Stimulated activated CD8-positive, alpha-beta memory T cell treated with anti-CD3 and anti-CD28 coated beads, Interleukin-12 subunit alpha, Interleukin-12 subunit beta, amount 100 ng/mL, for 24 hours (primary cell): ENCODE data around the gene LDAH.

ENCODE experiments used
- DNase-seq: peaks from one replicate; pipeline ENCODE4 v3.0.0-alpha.2; 2020; ENCODE audit errors: extremely low read depth

Gene LDAH

DNA sequence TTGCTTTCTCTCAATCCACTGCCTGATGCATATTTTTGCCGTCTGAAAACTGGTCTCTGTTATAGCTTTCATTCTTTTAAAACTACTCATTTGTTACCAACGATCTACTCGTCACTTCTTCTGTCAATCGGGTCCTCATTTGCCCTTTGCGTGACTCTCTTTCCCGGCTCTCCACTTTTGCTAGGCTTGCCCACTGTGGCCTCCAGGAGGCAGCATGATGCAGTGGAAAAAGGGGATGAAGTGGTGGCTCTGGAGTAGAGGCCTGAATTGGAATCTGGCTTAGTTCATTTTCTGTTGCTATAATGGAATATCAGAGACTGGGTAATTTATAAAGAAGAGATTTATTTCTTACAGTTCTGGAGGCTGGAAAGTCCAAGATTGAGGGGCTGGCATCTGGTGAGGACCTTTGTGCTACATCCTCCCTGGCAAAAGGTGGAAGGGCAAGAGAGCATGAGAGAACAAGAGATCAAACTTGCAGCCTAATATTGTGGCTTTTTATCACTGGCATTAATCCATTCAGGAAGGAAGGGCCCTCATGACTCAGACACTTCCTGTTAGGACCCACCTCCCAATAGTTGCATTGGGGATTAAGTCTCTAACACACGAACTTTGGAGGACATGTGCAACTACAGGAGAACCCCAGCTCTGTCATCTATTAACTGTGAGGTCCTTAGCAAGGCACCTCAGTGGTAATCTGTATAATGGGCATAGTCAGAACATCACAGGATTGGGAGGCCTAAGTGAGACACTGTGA is 140.6 kb downstream of the LDAH start:
- no peak for DNase-seq

DNA sequence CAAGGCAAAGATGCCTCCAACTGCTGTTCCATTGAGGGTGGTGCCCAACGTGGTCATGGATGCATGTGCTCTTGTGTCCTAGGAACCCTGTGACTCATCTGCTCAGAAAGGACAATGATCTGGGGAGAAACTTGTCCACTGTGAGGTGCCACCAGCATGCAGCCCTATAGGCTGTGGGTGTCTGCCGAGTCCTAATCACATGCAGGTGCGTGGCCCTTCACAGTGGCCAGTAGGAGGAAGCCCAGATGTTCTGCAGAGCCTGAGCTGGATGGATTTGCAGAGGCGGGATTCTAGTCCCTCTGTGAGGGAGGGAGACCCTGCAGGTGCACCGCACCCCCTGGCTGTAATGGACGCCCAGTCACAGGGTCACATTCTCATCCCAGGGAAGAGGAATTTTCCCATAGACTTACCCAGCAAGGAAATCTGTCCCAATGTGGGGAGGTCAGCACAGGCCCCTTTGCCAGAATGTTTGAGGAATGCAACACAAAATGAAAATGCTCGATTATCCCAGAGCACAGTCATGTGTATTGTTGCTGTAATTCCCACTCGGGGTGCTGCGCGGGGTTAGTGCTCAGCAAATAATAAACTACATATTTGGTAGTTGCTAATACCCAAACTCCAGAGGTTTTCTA is 142.0 kb downstream of the LDAH start:
- DNase-seq: no peak

DNA sequence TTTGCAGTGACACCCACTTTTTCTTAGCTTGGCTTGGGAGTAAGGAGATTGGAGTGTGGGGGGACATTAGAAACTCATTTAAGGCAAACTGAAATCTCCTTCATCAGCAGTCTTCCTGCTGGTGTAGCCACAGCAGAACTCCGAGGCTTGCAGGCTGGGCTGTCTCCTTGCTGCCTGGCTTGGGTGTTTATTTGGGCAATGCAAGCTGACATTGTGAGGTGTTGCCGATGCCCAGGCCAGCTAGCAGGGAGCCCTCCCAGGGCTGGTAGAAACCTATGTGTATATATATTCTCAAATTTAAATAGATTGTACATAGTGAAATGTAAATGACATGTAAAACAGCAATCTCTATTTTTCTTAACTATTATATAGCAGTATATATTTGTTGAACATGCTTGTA is 144.1 kb downstream of the LDAH start:
- no peak for DNase-seq

DNA sequence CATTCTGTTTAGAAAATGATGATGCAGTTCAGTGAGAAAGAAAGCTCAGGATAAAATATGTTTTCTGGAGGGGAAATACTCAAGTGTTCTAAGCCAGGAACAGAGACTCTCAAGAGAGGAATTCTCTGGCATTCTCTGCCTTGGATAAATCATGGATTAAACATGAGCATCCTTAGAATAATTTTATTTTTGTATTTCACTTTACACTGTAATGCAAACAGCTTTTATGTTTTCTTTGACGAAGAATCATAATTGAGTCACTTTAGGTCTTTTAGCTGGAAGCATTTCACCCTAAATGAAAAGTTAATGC is 144.9 kb downstream of the LDAH start:
- no peak for DNase-seq

DNA sequence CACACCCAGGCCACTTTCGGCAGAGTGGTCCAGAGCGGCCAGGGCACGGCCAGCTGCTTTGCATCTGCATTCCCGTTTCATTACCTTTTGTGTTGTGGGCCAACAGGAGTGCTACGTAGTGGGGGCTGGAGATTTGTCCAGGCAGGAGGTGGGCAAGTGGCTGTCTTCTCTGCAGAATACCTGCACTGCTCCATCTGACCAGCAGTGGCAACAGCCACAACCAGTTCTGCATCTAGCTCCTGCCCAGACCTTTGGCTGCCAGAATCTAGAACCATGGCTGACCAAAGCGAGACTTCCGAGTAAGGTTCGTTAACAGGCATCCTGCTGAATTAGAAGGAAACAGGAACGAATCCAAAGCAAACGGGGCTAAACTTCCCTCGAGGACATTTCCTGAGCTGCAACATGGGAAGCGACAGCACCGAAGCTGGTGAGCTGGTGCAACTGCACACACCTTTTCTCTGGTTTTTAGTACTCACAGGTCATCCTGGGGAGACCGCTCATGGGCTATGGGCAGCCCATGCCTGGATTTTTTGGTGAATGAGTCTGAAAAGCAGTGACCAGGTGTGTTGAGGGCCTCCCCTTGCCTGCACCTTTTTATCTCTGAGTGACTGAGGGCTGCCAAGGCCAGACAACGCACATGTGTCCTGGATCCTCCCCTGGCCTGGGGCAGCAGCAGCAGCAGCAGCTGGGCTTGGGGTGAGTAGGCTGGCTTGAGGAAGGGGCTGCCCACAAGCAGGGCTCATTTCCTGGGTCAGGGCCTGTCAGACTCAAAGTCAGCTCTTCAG is 145.4 kb downstream of the LDAH start:
- DNase-seq: no peak

DNA sequence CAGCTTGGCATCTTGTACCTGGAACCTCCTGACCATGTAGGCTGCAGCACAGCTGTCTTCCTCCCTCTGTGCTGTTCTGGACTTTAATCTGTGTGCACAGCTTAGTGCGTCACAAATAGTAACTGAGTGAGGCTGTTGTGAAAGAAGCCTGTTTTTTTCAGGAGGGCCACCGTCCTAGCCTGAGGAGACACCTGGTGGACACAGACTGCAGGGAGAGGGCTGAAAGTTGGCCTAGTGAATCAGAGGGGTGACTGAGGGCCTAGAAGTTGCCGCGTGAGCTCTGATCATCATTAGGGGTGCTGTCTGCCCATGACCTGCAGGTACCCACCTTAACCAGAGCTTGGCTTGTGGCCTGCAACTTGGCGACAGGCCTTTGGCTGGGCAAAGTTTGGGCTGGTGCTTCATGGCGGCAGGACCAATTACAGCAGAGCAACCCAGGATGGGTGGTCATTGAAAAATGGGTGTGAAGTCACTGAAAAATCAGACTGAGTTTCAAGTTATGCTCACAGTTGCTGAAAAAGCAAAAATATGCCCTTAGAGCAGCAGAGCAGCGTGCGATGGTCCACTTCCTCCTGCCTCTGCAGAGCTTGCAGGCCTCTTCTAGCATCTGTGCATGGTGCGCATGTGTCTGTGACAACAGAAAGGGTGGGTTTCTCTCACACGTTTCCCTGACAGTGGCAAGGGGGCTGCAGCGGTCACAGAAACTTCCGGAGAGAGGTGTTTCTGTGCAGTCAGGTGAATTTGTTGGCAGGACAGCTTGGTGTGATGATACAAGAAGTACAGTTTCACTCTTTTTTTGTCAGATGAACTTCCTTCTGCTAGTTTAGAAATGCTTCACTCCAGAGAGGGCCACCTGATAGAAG is 146.3 kb downstream of the LDAH start:
- DNase-seq: no peak

DNA sequence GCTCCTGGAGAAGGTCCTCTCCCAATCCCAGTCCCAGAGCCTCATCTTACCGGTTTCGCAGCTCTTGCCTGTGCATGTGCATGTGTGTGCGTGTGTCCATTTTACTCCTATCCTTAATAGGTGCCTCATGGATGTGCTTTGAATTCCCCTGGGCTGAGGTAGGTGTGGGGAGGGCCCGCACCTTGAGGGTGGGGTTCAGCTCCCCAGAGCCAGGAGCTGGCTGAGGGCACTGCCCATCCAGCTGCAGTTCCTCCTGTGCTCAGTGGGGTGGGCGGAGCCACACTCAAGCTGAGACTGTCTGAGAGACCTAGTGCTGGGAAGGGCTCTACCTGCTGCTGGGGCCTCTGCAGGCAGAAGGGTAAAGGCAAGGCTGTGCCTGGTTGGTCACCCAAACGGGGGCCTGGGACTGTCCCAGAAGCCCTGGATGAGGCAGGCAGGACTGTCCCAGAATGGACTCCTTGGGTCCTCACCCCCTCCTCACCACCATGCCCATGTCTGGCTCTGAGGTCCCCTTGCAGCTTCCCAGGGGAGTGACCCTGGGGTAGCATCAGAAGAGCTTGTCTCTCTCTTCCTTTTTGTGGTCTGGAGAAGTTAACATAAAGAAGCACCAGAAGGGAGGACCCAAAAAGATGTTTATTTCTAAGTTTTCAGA is 147.1 kb downstream of the LDAH start:
- DNase-seq: no peak

DNA sequence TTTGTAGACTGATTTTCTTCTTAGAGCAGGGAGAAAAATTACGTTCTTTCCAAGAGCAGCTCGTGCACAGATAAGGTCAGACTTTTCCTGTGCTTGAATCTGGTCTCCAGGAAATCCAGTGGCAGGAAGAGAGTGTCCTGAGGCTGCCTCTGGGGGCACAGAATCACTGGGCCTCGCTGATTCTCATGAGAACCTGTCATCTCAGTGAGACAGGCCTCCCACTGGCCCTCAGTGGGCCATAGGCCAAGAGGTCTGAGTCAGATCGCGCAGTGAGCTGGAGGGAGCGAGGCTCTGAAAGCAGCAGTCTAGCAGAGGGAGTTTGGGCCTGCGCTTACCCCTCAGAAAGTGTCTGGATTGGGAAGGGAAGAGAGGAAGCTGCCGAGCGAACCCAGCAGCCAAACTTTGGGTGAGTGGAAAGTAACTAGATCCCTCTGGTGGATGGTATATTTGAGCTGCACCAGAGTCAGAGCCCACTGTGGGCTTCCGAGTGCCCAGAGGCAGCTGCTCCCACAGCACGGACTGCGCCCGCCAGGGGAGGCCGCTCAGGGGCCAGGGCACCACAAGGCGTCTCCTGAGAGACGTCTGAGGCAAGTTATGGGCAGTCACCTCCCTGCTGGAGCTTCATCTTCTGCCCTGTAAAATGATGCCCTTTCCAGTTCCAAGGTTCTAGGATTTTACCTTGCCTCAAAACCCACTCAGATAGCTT is 147.8 kb downstream of the LDAH start:
- DNase-seq: no peak

DNA sequence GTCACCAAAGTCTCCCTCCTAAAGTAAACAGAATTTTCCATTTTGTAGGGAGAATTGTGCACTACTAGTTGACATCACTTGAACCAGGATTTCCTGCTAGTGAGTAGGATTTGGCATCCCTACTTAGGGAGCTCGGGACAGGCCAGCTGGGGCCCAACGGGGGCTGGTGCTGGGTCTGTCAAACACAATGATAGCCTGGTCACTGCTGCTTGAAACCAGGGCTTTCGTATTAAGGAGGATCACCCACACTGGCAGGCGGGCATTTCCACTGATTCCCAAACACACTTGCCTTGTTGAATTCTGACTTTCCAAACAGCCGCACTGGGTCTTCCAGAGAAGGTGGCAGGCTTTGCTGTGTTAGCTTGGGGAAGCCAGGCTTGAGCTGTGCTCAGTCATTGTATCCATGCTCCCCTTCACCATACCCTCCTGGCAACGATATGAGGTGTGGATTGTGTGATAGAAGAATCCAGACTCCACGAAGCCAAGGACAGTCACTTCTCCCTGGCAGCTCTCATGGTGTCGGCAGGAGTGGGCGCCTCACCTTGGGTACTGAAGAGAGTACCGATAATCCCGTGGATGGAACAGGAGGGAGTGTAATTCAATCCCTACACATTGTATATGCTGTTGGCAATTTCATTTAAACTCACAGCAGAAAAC is 148.5 kb downstream of the LDAH start:
- no peak for DNase-seq

DNA sequence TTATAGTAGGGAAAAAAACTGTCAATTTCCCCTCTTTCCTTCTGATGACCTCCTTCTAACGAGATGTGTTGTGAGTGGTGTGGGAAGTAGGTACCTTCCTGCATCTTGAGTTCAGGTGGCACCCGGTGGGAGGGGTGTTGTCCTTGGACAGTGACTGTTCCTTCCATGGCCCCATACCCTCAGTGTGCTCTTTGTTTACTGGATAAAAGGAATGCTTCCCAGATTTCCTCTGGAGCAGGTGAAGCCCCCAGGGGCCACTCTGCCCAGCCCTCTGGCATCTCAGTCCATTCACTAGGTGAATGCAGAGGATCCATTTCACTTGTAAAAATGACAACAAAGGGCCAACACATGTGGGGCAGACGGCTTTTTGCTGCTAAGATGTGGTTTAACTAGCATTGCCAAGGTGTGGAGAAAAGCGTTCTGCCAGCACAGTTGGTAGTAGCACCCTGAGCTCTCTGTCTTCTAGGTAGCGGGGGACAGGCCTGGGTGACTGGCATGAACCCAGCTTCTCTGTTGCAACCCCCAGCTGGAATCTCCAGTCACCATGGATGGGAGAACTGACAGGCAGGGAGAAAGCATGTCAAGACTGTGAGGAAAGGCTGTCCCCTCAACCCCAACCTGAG is 149.1 kb downstream of the LDAH start:
- DNase-seq: no peak

DNA sequence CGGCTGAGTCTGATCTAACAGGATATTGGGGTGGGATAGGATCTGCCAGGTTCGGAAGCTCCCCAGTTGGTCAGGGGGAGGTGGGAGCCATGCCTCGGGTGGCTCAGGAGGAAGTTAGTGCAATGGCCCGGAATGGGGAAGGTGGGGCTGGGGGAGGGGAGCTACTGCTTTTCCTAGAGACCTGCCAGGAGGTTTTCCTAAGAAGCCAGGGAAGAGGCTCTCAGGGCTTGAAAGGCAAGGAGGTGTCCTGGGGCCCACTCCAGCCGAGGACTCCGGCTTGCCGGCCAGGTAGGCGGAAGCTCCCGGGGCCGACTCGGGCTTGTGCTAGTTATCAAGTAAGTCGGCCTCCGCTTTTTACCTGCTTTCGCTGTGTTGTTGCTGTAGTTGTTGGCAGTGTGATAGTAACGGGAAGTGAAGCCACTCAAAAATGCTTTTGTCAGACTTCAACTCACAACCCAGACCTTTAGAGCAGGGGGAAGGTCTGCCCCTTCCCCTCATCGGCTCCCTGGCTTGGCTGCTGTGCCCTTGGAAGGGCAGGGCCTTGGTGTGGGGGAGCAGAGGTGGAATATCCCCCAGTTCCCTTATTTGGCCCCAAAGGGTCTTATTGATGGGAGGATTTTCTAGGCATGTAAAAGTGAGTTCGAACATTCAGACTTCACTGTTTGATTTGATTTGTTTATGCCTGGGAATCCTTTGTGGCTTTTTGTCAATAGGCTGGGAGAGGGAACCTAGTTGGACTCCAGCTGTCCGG is 150.5 kb downstream of the LDAH start:
- DNase-seq: no peak

DNA sequence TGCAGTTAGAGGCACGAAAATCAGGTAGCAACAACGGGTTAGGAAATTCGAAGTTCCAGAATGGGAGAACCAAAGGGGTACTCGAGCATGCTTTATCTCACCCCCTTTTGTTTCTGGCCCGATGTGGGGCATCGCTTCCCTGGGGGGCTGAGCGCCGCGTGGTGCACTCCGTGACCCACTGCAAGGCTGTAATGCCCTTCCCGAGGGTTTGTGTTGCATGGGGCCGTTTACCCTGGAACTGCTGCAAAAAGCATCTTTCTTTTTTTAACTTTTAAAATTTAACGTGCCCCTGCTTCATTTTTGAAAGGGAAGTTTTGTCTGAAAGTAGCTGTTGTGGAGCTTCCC is 151.2 kb downstream of the LDAH start:
- no peak for DNase-seq

DNA sequence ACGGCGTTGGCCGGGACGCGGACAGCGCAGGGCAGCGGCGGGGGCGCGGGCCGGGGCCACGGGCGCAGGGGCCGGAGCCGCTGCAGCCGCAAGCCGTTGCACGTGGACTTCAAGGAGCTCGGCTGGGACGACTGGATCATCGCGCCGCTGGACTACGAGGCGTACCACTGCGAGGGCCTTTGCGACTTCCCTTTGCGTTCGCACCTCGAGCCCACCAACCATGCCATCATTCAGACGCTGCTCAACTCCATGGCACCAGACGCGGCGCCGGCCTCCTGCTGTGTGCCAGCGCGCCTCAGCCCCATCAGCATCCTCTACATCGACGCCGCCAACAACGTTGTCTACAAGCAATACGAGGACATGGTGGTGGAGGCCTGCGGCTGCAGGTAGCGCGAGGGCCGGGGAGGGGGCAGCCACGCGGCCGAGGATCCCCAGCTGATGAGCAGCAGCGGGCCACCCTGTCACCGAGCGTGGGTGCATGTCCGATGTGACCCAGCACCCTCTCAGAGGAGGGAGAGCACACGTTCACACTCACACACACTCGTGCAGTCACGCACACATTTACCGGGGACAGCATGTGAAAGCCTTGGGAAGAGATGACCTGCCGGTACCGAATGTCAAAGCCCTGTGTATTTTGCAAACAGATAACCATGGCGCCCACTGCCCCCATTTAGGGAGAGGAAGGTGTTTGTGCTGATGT is 151.7 kb downstream of the LDAH start:
- DNase-seq: no peak

DNA sequence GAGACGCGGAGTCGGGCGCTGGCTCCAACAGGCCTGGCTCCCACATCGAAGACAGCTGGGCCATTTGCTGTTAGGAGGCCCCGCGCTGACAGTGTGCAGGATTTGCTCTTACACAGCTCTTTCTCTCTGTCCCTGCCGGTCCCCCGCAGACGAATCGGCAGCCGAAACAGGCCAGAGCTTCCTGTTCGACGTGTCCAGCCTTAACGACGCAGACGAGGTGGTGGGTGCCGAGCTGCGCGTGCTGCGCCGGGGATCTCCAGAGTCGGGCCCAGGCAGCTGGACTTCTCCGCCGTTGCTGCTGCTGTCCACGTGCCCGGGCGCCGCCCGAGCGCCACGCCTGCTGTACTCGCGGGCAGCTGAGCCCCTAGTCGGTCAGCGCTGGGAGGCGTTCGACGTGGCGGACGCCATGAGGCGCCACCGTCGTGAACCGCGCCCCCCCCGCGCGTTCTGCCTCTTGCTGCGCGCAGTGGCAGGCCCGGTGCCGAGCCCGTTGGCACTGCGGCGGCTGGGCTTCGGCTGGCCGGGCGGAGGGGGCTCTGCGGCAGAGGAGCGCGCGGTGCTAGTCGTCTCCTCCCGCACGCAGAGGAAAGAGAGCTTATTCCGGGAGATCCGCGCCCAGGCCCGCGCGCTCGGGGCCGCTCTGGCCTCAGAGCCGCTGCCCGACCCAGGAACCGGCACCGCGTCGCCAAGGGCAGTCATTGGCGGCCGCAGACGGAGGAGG is 152.4 kb downstream of the LDAH start:
- DNase-seq: no peak

DNA sequence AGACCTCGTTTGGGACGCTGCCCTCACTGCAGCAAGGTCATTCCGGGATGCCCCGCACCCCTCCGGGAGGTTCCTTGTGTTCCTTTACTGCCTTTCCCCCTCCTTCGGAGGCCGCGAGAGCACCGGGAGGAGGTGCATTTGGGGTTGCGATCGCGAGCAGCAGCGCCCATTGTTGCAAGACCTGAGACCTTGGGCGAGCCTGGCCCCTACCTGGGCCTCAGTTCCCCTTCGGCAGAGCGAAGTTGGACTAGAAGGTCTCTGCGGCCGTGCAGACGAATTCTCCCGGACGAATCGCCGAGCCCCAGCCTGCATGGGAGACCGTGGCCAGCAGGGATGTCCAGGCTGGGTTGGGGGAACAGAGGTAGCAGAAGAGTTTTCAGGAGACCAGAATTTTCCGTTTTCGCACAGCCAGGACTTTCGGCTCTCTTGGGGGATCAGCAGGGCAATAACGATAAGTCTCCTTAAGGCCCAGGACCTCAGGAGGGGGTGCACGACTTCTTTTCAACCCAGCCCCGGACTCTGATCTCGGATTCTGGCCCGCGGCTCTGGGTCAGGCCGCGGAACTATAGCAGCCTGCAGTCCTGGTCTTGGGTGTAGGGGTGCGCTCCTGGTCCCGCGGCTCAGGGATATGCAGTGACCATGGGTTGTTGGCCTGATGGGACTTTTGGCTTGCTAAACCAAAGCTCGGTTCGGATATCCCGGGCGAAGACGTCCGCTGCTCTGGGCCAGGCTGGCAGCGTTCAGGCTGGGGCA is 153.2 kb downstream of the LDAH start:
- DNase-seq: no peak

DNA sequence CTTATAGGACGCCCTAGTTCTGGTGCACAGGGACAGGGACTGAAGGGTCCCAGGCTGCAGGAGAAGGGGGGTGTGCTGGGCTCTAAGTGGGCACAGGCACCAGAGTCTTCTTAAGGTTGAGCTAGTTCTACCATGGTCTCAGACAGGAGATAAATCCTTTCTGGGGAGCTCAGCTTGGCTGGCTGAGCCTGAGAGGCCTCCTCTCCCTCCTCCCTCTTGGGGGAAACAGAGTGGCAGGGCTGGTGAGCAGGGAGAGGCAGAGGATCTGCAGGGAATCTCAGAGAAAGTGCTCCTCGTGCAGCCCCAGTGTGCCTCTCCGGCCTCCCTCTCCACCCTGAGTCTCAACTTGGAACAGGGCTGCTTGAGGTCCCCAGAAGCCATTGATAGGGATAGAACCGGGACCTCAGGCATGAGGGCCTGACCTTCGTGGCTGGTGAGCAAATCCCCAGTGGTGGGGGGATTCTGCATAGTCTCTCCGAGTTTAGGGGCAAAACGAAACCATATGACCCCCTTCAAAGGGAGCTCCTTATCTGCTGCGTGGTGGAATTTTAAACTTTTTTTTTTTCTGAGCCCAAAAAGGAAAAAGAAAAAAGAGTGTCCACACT is 153.9 kb downstream of the LDAH start:
- DNase-seq: no peak

DNA sequence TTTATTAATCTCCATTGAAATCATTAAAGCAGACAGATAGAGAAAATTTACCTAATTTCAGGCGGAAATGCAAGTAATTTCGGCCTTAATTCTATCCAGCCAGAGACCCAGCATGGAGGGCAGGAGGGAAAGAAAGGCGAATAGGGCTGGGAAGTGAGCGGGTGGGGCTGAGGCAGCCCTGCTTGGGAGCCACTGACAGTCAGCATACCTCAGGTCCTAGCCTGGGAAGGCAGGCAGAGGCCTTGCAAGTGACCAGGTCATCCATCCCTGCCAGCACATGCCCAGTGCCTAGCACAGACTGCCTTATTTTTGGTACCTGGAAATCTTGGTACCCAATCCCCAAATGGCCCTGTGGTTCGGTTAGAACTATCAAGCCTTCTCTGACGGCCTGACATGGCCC is 154.4 kb downstream of the LDAH start:
- no peak for DNase-seq
